B cell (primary cell): ENCODE results near the gene G0S2. TPM values are rescaled to one million over a fixed set of nuclear protein-coding genes. Genes with fewer than 3 reads are reported as not detected.

Experiments used
- ATAC-seq: fragments of 200-7000 bp; cut with Tn5 transposase; one replicate; pipeline ENCODE4 v1.10.0; 2021; ENCODE audit warnings: low read depth, mild to moderate bottlenecking, moderate number of reproducible peaks, moderate library complexity
- CTCF ChIA-PET: fragments of 350-600 bp; sonication (Branson Sonifier 250); formaldehyde crosslinking; loops from one replicate; lab custom pipeline; 2021; ENCODE audit warnings: antibody characterized with exemption, inconsistent platforms; lab: Charles Lee
- POLR2A ChIA-PET: fragments of 350-600 bp; sonication (Branson Sonifier 250); formaldehyde crosslinking; loops from one replicate; lab custom pipeline; 2021; ENCODE audit warnings: antibody characterized with exemption; lab: Charles Lee
- DNase-seq: peaks from one replicate; pipeline ENCODE4 v3.0.0; 2013
- H2AFZ ChIP-seq: 2 replicates; pipeline ENCODE4 v1.6.1; 2012; ENCODE audit warnings: mild to moderate bottlenecking, low read depth, low read length; ENCODE audit not compliant: insufficient read depth, poor library complexity, severe bottlenecking
- H3K27ac ChIP-seq, 2 donors: 1 replicate in 1 of 2; 2 replicates in 1 of 2; pipeline ENCODE4 v1.5.1; 2012 to 2013; ENCODE audit warnings: low read length in 2 of 2, mild to moderate bottlenecking in 2 of 2, moderate library complexity in 1 of 2
- H3K27me3 ChIP-seq, 4 experiments: fragments of 200-600 bp in 1 of 4; sonication (generic) in 1 of 4; replicated peaks in 1 of 4; 1 replicate in 2 of 4; 2 replicates in 2 of 4; pipeline versions ENCODE4 v1.6.1 to v1.7.0; 2013 to 2016; ENCODE audit warnings: low read length in 3 of 4, mild to moderate bottlenecking in 2 of 4, mixed read lengths in 1 of 4, moderate library complexity in 1 of 4; ENCODE audit not compliant: insufficient read depth in 4 of 4, control insufficient read depth in 3 of 4; ENCODE audit errors: control extremely low read depth in 1 of 4
- H3K36me3 ChIP-seq, 2 experiments: replicated peaks in 1 of 2; 1 replicate in 1 of 2; 2 replicates in 1 of 2; pipeline versions ENCODE4 v1.6.1 to v1.7.1; 2013; ENCODE audit warnings: low read length in 1 of 2; ENCODE audit not compliant: insufficient read depth in 2 of 2, control insufficient read depth in 1 of 2; ENCODE audit errors: control extremely low read depth in 1 of 2, extremely low read depth in 1 of 2
- H3K4me1 ChIP-seq, 2 donors: fragments of 200-600 bp in 1 of 2; sonication (generic) in 1 of 2; 1 replicate in 1 of 2; 2 replicates in 1 of 2; pipeline versions ENCODE4 v1.5.1 to v1.6.1; 2013 to 2017; ENCODE audit warnings: low read length in 2 of 2; ENCODE audit not compliant: control insufficient read depth in 2 of 2, insufficient read depth in 2 of 2
- H3K4me2 ChIP-seq: replicated peaks from 2 replicates; pipeline ENCODE3; 2012; ENCODE audit warnings: mild to moderate bottlenecking, low read depth, low read length; ENCODE audit not compliant: poor library complexity, severe bottlenecking
- H3K4me3 ChIP-seq, 5 experiments: fragments of 200-600 bp in 1 of 5; sonication (generic) in 1 of 5; 1 replicate in 3 of 5; 2 replicates in 2 of 5; pipeline versions ENCODE4 v1.5.1 to v1.7.0; 2011 to 2016; ENCODE audit warnings: low read length in 4 of 5, mild to moderate bottlenecking in 4 of 5, low read depth in 2 of 5, control low read depth in 1 of 5, moderate library complexity in 1 of 5; ENCODE audit not compliant: insufficient read depth in 1 of 5; ENCODE audit errors: control extremely low read depth in 1 of 5, extremely low read depth in 1 of 5
- H3K79me2 ChIP-seq: fragments of 200-600 bp; sonication (generic); one replicate; pipeline ENCODE4 v1.6.0; 2016; ENCODE audit warnings: low read length; ENCODE audit not compliant: control insufficient read depth, insufficient read depth
- H3K9ac ChIP-seq: fragments of 200-600 bp; sonication (generic); 2 replicates; pipeline ENCODE4 v1.6.1; 2017; ENCODE audit warnings: mild to moderate bottlenecking, low read length, moderate library complexity
- H3K9me3 ChIP-seq, 3 donors: one replicate each; pipeline versions ENCODE4 v1.6.1 to v1.7.1; 2013; ENCODE audit warnings: low read length in 2 of 3; ENCODE audit not compliant: control insufficient read depth in 2 of 3, insufficient read depth in 1 of 3; ENCODE audit errors: control extremely low read depth in 1 of 3
- H4K20me1 ChIP-seq: 2 replicates; pipeline ENCODE4 v1.6.0; 2012; ENCODE audit warnings: mild to moderate bottlenecking, low read length; ENCODE audit not compliant: insufficient read depth, control insufficient read depth, poor library complexity, severe bottlenecking
- H3K27ac Mint-ChIP-seq: one replicate; pipeline ENCODE4 v1.8.0; 2021; ENCODE audit warnings: mixed read lengths
- H3K27me3 Mint-ChIP-seq: one replicate; pipeline ENCODE4 v1.8.0; 2021; ENCODE audit warnings: mixed read lengths
- H3K4me1 Mint-ChIP-seq: one replicate; pipeline ENCODE4 v1.8.0; 2021; ENCODE audit warnings: mixed read lengths
- H3K4me3 Mint-ChIP-seq: one replicate; pipeline ENCODE4 v1.8.0; 2021; ENCODE audit warnings: mixed read lengths
- H3K9me3 Mint-ChIP-seq: one replicate; pipeline ENCODE4 v1.8.0; 2022; ENCODE audit warnings: mixed read lengths; ENCODE audit not compliant: insufficient read depth
- EZH2 ChIP-seq: IDR thresholded peaks from 2 replicates; pipeline ENCODE4 v1.6.1; 2012; ENCODE audit warnings: borderline replicate concordance, low read depth, mild to moderate bottlenecking, moderate library complexity, low read length; ENCODE audit not compliant: insufficient read depth, poor library complexity, severe bottlenecking
- WGBS: methylation state at CpG from one replicate; pipeline ENCODE4 v1.1.5; 2013; ENCODE audit warnings: missing lambda C conversion rate; ENCODE audit not compliant: insufficient coverage; 5-methylcytosine and 5-hydroxymethylcytosine counted together
- intact Hi-C: fragments of 100-400 bp; cut with micrococcal nuclease; formaldehyde crosslinking; loops from one replicate; pipeline ENCODE4 v1.10.0; 2022
- polyA plus RNA-seq: library from polyadenylated mRNA; depleted of rRNA; stranded (reverse); fragments of >200 nt; gene quantifications from 2 replicates; pipeline ENCODE4 v1.2.3, GENCODE V29; 2012
- total RNA-seq, 2 donors: library from RNA; stranded (reverse); fragments of 120-200 nt in 1 of 2; gene quantifications; 1 replicate in 1 of 2; 2 replicates in 1 of 2; pipeline versions ENCODE4 v1.2.3 to v1.2.4, GENCODE V29; 2013 to 2022
- TF ChIP-seq, protein P1 (sequence below): fragments of 200-600 bp; IDR thresholded peaks from one replicate; pipeline ENCODE4 v1.8.0; 2022; ENCODE audit warnings: antibody characterized with exemption, mild to moderate bottlenecking

The G0S2 gene
- total and polyA plus RNA-seq, 2 donors (not counting 1 experiment from before 2014, with no cell fraction given), result 6.2 TPM; not detected in 1

DNA sequence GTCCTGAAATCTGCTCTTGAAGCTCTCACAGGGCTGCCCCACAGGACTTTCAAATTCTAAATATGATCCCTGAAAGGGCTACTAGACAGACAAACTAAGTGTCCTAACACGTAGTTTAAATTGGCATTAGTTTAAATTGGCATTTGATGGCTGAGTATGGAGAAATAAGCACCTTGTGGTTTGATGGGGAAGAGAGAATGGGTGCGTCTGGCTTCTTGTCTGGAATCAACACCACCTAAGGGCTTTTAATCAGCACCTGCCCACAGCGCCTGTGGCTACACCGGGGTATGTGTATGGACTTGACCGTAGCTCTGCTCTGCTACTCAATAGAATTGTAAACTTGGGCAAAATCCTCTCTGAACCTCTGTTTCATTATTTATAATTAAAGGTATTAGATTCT lies 17.3 kb upstream of the G0S2 start:
- peaks cover 6% of the 10 kb centered on the region for H3K4me1 Mint-ChIP-seq
- ChIA-PET CTCF (no interaction called here), POLR2A (no interaction called here)
- intact Hi-C loops, result no loop called here
- Histone ChIP-seq H3K36me3 (no peaks in the 10 kb centered on the region), H3K9ac (no peak overlapping the region), H3K4me2 (no peak overlapping the region), H4K20me1 (no peaks in the 10 kb centered on the region), H2AFZ (no peak overlapping the region), H3K27ac (no peak overlapping the region), H3K4me1 (peaks cover 5% of the 10 kb centered on the region in 2 donors), H3K4me3 (no peak overlapping the region), H3K27me3 (peaks cover 0 to 8% (median 0%) of the 10 kb centered on the region in 4 experiments), H3K79me2 (no peaks in the 10 kb centered on the region), H3K9me3 (no peaks in the 10 kb centered on the region)
- no peaks in the 10 kb centered on the region for H3K9me3 Mint-ChIP-seq
- peaks cover 20% of the 10 kb centered on the region for H3K27me3 Mint-ChIP-seq
- TF ChIP-seq EZH2, result no peak
- TF ChIP-seq, protein P1, sequence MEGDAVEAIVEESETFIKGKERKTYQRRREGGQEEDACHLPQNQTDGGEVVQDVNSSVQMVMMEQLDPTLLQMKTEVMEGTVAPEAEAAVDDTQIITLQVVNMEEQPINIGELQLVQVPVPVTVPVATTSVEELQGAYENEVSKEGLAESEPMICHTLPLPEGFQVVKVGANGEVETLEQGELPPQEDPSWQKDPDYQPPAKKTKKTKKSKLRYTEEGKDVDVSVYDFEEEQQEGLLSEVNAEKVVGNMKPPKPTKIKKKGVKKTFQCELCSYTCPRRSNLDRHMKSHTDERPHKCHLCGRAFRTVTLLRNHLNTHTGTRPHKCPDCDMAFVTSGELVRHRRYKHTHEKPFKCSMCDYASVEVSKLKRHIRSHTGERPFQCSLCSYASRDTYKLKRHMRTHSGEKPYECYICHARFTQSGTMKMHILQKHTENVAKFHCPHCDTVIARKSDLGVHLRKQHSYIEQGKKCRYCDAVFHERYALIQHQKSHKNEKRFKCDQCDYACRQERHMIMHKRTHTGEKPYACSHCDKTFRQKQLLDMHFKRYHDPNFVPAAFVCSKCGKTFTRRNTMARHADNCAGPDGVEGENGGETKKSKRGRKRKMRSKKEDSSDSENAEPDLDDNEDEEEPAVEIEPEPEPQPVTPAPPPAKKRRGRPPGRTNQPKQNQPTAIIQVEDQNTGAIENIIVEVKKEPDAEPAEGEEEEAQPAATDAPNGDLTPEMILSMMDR, result no peak
- no CpG with 5 or more reads among the region's 5 CpGs for WGBS
- H3K27ac Mint-ChIP-seq, result no peak overlapping the region
- no peak for ATAC-seq
- no peak for DNase-seq
- no peak overlapping the region for H3K4me3 Mint-ChIP-seq

DNA sequence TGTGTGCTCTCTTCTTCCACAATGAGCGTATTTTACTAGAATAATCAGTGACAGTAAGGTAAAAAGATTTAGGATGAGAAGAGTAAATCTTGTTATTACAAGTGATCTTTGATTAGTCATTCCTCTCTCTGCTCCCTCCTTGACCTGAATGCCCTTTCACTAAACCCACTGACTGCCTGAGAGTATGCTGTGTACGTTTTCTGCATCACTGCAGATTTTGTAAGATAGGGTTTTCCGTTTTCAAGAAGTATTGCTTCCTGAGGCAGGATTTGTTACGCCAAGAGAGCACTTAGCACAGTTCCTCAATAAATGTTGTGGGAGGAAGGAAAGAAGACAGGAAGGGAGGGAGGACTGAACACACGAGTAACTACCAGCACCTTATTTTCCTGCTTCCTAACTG lies 15.3 kb upstream of the G0S2 start:
- no peak for DNase-seq
- H3K27me3 Mint-ChIP-seq, result peaks cover 18% of the 10 kb centered on the region

More for the DNA sequence above, 15.3 kb upstream of the G0S2 start:
- CTCF ChIA-PET, result no interaction called here
- H3K27me3 ChIP-seq, result peaks cover 0 to 8% (median 0%) of the 10 kb centered on the region in 4 experiments
- H3K4me2 ChIP-seq, result no peak overlapping the region
- 0% methylated on average over 1 of the region's 5 CpGs for WGBS
- H3K9ac ChIP-seq, result no peak overlapping the region
- H3K79me2 ChIP-seq, result no peaks in the 10 kb centered on the region
- no peaks in the 10 kb centered on the region for H4K20me1 ChIP-seq
- intact Hi-C loops, result no loop called here
- peaks cover 5% of the 10 kb centered on the region in 2 donors for H3K4me1 ChIP-seq
- peaks cover 6% of the 10 kb centered on the region for H3K4me1 Mint-ChIP-seq
- no peak overlapping the region for H3K4me3 Mint-ChIP-seq
- no peaks in the 10 kb centered on the region for H3K9me3 ChIP-seq
- H3K27ac Mint-ChIP-seq, result no peak overlapping the region
- H3K9me3 Mint-ChIP-seq, result no peaks in the 10 kb centered on the region
- no peak overlapping the region for H2AFZ ChIP-seq
- ATAC-seq, result no peak
- POLR2A ChIA-PET, result no interaction called here
- TF ChIP-seq EZH2, result no peak
- TF ChIP-seq, protein P1, result no peak
- no peaks in the 10 kb centered on the region for H3K36me3 ChIP-seq
- H3K27ac ChIP-seq, result no peak overlapping the region
- no peak overlapping the region for H3K4me3 ChIP-seq
